HCT116 (cell line): ENCODE results near the gene ZBTB7B. TPM values are rescaled to one million over a fixed set of nuclear protein-coding genes. Genes with fewer than 3 reads are reported as not detected.

ENCODE experiments used
- ATAC-seq: fragments of 200-7000 bp; cut with Tn5 transposase; 2 replicates; pipeline ENCODE4 v1.9.1; 2020; ENCODE audit warnings: mild to moderate bottlenecking, moderate library complexity
- BruUV-seq: library from RNA; stranded (reverse); fragments of 400-500 nt; replicated peaks from 2 replicates; lab custom pipeline; 2021; lab: Mats Ljungman, UMichigan
- CTCF ChIA-PET: fragments of 300-600 bp; sonication (Branson Sonifier 250); formaldehyde crosslinking; loops from one replicate; lab custom pipeline; 2021; ENCODE audit warnings: antibody characterized with exemption; lab: Charles Lee
- POLR2A ChIA-PET: fragments of 300-600, 350-600 bp; sonication (Branson Sonifier 250); formaldehyde crosslinking; loops from one replicate; lab custom pipeline; 2021; ENCODE audit warnings: antibody characterized with exemption; lab: Charles Lee
- RAD21 ChIA-PET, 2 experiments: fragments of 300-600 bp; sonication (Branson Sonifier 250); formaldehyde crosslinking; loops; one replicate each; lab custom pipeline; 2023; ENCODE audit warnings: low total read pairs in 2 of 2; ENCODE audit not compliant: uncharacterized antibody in 2 of 2, unreplicated experiment in 2 of 2, low non-redundant PET in 1 of 2; lab: Charles Lee
- DNase-seq: peaks from one replicate; pipeline ENCODE4 v3.0.0-alpha.2; 2010; ENCODE audit warnings: low read depth, low spot score
- H2AFZ ChIP-seq: fragments of 200-600 bp; shearing (Covaris generic), sonication (generic); 2 replicates; pipeline ENCODE4 v1.6.1; 2017; ENCODE audit warnings: low read depth, mixed run types, mixed read lengths, antibody characterized with exemption, low read length; ENCODE audit not compliant: poor library complexity, severe bottlenecking
- H3K27ac ChIP-seq: 2 replicates; pipeline ENCODE4 v1.5.1; 2012; ENCODE audit warnings: low read depth, low read length
- H3K27me3 ChIP-seq: fragments of 200-600 bp; sonication (generic); 2 replicates; pipeline ENCODE4 v1.6.1; 2016; ENCODE audit warnings: mixed run types, low read length, mixed read lengths; ENCODE audit not compliant: insufficient read depth
- H3K36me3 ChIP-seq, 2 experiments: fragments of 200-500 bp in 1 of 2; fragments of 200-600 bp in 1 of 2; sonication (Bioruptor generic) in 1 of 2; sonication (generic) in 1 of 2; 2 replicates each; pipeline versions ENCODE4 v1.5.1 to v1.6.1; 2014 to 2016; ENCODE audit warnings: low read length in 2 of 2, inconsistent platforms in 1 of 2, mixed read lengths in 1 of 2, mixed run types in 1 of 2; ENCODE audit not compliant: insufficient read depth in 2 of 2, control insufficient read depth in 1 of 2
- H3K4me1 ChIP-seq, 2 experiments: fragments of 200-600 bp in 1 of 2; sonication (generic) in 1 of 2; 2 replicates each; pipeline versions ENCODE4 v1.5.1 to v1.6.1; 2012 to 2017; ENCODE audit warnings: low read length in 2 of 2, inconsistent platforms in 1 of 2, mild to moderate bottlenecking in 1 of 2, mixed read lengths in 1 of 2, mixed run types in 1 of 2, moderate library complexity in 1 of 2; ENCODE audit not compliant: insufficient read depth in 2 of 2, control insufficient read depth in 1 of 2
- H3K4me2 ChIP-seq: fragments of 200-600 bp; sonication (generic); 2 replicates; pipeline ENCODE4 v1.6.1; 2017; ENCODE audit warnings: mixed run types, low read length, mixed read lengths
- H3K4me3 ChIP-seq, 2 experiments: fragments of 200-600 bp in 1 of 2; sonication (generic) in 1 of 2; replicated peaks in 1 of 2; 2 replicates each; pipeline ENCODE4 v1.5.1; 2011 to 2016; ENCODE audit warnings: low read length in 2 of 2, control low read depth in 1 of 2, low read depth in 1 of 2, mild to moderate bottlenecking in 1 of 2, mixed read lengths in 1 of 2, mixed run types in 1 of 2
- H3K79me2 ChIP-seq: fragments of 200-600 bp; sonication (generic); 2 replicates; pipeline ENCODE4 v1.6.1; 2017; ENCODE audit warnings: mild to moderate bottlenecking, mixed run types, low read length, moderate library complexity, mixed read lengths; ENCODE audit not compliant: insufficient read depth
- H3K9ac ChIP-seq: fragments of 200-600 bp; sonication (generic); 2 replicates; pipeline ENCODE4 v1.6.1; 2016; ENCODE audit warnings: low read length, mixed read lengths
- H3K9me2 ChIP-seq: fragments of 200-600 bp; sonication (generic), shearing (Covaris generic); 2 replicates; pipeline ENCODE4 v1.6.1; 2017; ENCODE audit warnings: mixed run types, mild to moderate bottlenecking, moderate library complexity; ENCODE audit not compliant: insufficient read depth
- H3K9me3 ChIP-seq, 2 experiments: fragments of 200-500 bp in 1 of 2; fragments of 200-600 bp in 1 of 2; sonication (Bioruptor generic) in 1 of 2; sonication (generic) in 1 of 2; 2 replicates each; pipeline ENCODE4 v1.6.1; 2014 to 2017; ENCODE audit warnings: low read length in 2 of 2, mixed read lengths in 2 of 2, inconsistent platforms in 1 of 2, low read depth in 1 of 2, mild to moderate bottlenecking in 1 of 2, mixed run types in 1 of 2, moderate library complexity in 1 of 2; ENCODE audit not compliant: control insufficient read depth in 1 of 2, insufficient read depth in 1 of 2
- H4K20me1 ChIP-seq: fragments of 200-600 bp; sonication (generic), shearing (Covaris generic); 2 replicates; pipeline ENCODE4 v1.6.1; 2017; ENCODE audit warnings: mixed run types, mild to moderate bottlenecking, moderate library complexity; ENCODE audit not compliant: insufficient read depth
- CBX3 ChIP-seq: IDR thresholded peaks from 2 replicates; pipeline ENCODE4 v1.6.1; 2012; ENCODE audit warnings: low read depth
- EGR1 ChIP-seq: IDR thresholded peaks from 2 replicates; pipeline ENCODE4 v1.6.1; 2012; ENCODE audit warnings: low read depth
- EZH2 ChIP-seq: fragments of 200-600 bp; sonication (generic); IDR thresholded peaks from 2 replicates; pipeline ENCODE4 v1.6.1; 2017; ENCODE audit warnings: antibody characterized with exemption, mixed run types
- RAD21 ChIP-seq: IDR thresholded peaks from 2 replicates; pipeline ENCODE4 v1.6.1; 2012; ENCODE audit warnings: low read depth, mild to moderate bottlenecking
- SIN3A ChIP-seq: IDR thresholded peaks from 2 replicates; pipeline ENCODE4 v1.6.1; 2012; ENCODE audit warnings: low read depth
- TCF7L2 ChIP-seq: IDR thresholded peaks from 2 replicates; pipeline ENCODE4 v1.7.0; 2011; ENCODE audit warnings: borderline replicate concordance, inconsistent platforms; ENCODE audit not compliant: insufficient read depth, insufficient read length; ENCODE audit errors: extremely low read depth
- intact Hi-C: fragments of 100-400 bp; cut with micrococcal nuclease; formaldehyde crosslinking; loops from 2 replicates; pipeline ENCODE4 v1.10.0; 2022
- total RNA-seq: library from RNA; stranded (reverse); gene quantifications from one replicate; pipeline ENCODE4 v1.2.1, GENCODE V29; 2021; ENCODE audit not compliant: unreplicated experiment
- TF ChIP-seq, protein P1 (sequence below): IDR thresholded peaks from 2 replicates; pipeline ENCODE4 v1.6.1; 2011; ENCODE audit warnings: mild to moderate bottlenecking, low read length, moderate library complexity; ENCODE audit not compliant: insufficient replicate concordance; ENCODE audit errors: extremely low read depth

Gene ZBTB7B
- total RNA-seq, 1 experiment from 2014 or later, result 57.0 TPM

DNA sequence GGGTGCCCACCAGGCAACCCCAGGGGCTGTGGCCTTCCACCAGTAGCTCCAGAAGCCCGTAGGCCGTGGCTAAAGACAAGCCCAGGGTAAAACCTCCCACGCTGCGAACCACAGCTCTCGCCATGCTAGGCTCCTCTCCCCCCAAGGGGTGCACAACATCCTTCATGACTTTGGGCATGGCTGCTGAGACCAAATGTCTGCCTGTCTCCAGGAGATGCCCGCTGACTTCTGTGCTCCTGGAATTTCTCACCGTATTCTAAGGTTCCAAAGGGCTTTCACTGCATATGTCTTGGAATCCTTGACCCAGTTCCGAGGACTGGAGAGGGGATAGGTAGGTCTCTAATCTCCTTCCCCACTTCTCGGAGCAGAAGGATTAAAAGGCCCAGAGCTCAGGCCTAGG lies 30.9 kb downstream of the ZBTB7B start, which contains the start of the genes DCST1 and DCST2:
Gene DCST1, plus strand, starts transcription at position 301 of the 400 bp plus-strand sequence. CDS start 213 bp downstream, outside the sequence.
Gene DCST2, minus strand, starts transcription at position 258 of the 400 bp plus-strand sequence. Its CDS starts 80 bp downstream, at position 178.
- DNase-seq (no peak), ATAC-seq (no peak)
- BruUV-seq, result no TSS peak
- Histone ChIP-seq H3K27me3 (no peaks in the 10 kb centered on the region), H3K9me2 (no peaks in the 10 kb centered on the region), H3K4me1 (peaks cover 0 to 7% of the 10 kb centered on the region in 2 experiments; a peak in 2 of 4 replicates), H4K20me1 (no peaks in the 10 kb centered on the region), H2AFZ (no peak within 1 kb of the TSS), H3K9me3 (no peaks in the 10 kb centered on the region), H3K4me3 (no peak within 1 kb of the TSS), H3K9ac (no peak within 1 kb of the TSS), H3K27ac (no peak within 1 kb of the TSS), H3K36me3 (no peaks in the 10 kb centered on the region), H3K79me2 (no peaks in the 10 kb centered on the region), H3K4me2 (no peak within 1 kb of the TSS)
- TF ChIP-seq RAD21 (no peak), SIN3A (no peak), TCF7L2 (no peak), CBX3 (no peak), EZH2 (no peak), EGR1 (no peak)
- TF ChIP-seq, protein P1, sequence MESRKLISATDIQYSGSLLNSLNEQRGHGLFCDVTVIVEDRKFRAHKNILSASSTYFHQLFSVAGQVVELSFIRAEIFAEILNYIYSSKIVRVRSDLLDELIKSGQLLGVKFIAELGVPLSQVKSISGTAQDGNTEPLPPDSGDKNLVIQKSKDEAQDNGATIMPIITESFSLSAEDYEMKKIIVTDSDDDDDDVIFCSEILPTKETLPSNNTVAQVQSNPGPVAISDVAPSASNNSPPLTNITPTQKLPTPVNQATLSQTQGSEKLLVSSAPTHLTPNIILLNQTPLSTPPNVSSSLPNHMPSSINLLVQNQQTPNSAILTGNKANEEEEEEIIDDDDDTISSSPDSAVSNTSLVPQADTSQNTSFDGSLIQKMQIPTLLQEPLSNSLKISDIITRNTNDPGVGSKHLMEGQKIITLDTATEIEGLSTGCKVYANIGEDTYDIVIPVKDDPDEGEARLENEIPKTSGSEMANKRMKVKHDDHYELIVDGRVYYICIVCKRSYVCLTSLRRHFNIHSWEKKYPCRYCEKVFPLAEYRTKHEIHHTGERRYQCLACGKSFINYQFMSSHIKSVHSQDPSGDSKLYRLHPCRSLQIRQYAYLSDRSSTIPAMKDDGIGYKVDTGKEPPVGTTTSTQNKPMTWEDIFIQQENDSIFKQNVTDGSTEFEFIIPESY, result no peak
- ChIA-PET CTCF (no interaction called here), POLR2A (no interaction called here), RAD21 (no interaction called here)
- intact Hi-C loops, result no loop called here
